OCI-LY3 (cell line): ENCODE data around the gene FNBP1.

Experiments used
- H2AFZ ChIP-seq: fragments of 200-600, 300-600 bp; shearing (Covaris generic); 2 replicates; pipeline ENCODE4 v1.6.0; 2014; ENCODE audit warnings: antibody characterized with exemption, low read depth, low read length
- H3K27ac ChIP-seq: fragments of 200-600, 300-600 bp; sonication (generic); 2 replicates; pipeline ENCODE4 v1.5.1; 2014; ENCODE audit warnings: mild to moderate bottlenecking, low read length, moderate library complexity, mixed read lengths
- H3K27me3 ChIP-seq: fragments of 200-600, 300-600 bp; sonication (generic); 2 replicates; pipeline ENCODE4 v1.6.1; 2014; ENCODE audit warnings: low read depth, low read length, mixed read lengths
- H3K36me3 ChIP-seq: fragments of 200-600, 300-600 bp; sonication (generic); replicated peaks from 2 replicates; pipeline ENCODE3; 2014; ENCODE audit warnings: low read depth, low read length, mixed read lengths
- H3K4me1 ChIP-seq: fragments of 300-600, 200-600 bp; sonication (generic); 2 replicates; pipeline ENCODE4 v1.6.1; 2014; ENCODE audit warnings: low read length, mixed read lengths
- H3K4me2 ChIP-seq: fragments of 200-600, 300-600 bp; sonication (generic); 2 replicates; pipeline ENCODE4 v1.6.1; 2014; ENCODE audit warnings: low read length, mixed read lengths
- H3K4me3 ChIP-seq: fragments of 300-600, 200-600 bp; sonication (generic); 2 replicates; pipeline ENCODE4 v1.5.1; 2014; ENCODE audit warnings: antibody characterized with exemption, mild to moderate bottlenecking, low read length, moderate library complexity
- H3K79me2 ChIP-seq: fragments of 300-600, 200-600 bp; shearing (Covaris generic); 2 replicates; pipeline ENCODE4 v1.6.1; 2014; ENCODE audit warnings: mild to moderate bottlenecking, low read length, mixed read lengths
- H3K9ac ChIP-seq: fragments of 300-600, 200-600 bp; shearing (Covaris generic); 2 replicates; pipeline ENCODE4 v1.6.0; 2014; ENCODE audit warnings: mild to moderate bottlenecking, low read length, moderate library complexity
- H3K9me3 ChIP-seq: fragments of 200-600, 300-600 bp; shearing (Covaris generic); 2 replicates; pipeline ENCODE4 v1.6.1; 2014; ENCODE audit warnings: low read length, mixed read lengths; ENCODE audit not compliant: insufficient read depth
- H4K20me1 ChIP-seq: fragments of 200-600, 300-600 bp; sonication (generic); 2 replicates; pipeline ENCODE4 v1.6.1; 2016; ENCODE audit warnings: low read length, mixed read lengths; ENCODE audit not compliant: insufficient read depth
- EZH2phosphoT487 ChIP-seq: fragments of 200-600 bp; shearing (Covaris generic); IDR thresholded peaks from 2 replicates; pipeline ENCODE4 v1.6.1; 2018; ENCODE audit warnings: antibody characterized with exemption, mixed run types, low read depth
- TF ChIP-seq, protein P1 (sequence below): fragments of 200-600, 300-600 bp; sonication (generic); IDR thresholded peaks from 2 replicates; pipeline ENCODE4 v1.5.1; 2014; ENCODE audit warnings: antibody characterized with exemption, low read length, low read depth

The FNBP1 gene

DNA sequence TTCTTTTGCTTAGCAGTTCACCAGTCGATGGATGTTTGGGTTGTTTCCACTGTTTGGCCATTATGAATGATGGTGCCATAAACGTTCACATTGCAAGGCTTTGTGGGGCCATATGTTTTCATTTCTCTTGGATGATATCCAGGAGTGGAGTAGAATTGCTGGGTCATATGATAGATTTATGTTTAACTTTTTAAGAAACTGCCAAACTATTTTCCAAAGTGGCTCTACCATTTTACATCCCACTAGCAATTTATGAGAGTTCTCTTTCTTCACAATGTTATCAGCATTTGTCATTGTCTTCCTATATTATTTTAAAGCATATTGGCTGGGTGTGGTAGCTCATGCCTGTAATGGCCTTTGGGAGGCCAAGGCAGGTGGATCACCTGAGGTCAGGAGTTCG is 15.9 kb upstream of the FNBP1 start:
- peaks cover 78% of the 10 kb centered on the region for H3K79me2 ChIP-seq
- TF ChIP-seq EZH2phosphoT487 = no peak
- TF ChIP-seq, protein P1, sequence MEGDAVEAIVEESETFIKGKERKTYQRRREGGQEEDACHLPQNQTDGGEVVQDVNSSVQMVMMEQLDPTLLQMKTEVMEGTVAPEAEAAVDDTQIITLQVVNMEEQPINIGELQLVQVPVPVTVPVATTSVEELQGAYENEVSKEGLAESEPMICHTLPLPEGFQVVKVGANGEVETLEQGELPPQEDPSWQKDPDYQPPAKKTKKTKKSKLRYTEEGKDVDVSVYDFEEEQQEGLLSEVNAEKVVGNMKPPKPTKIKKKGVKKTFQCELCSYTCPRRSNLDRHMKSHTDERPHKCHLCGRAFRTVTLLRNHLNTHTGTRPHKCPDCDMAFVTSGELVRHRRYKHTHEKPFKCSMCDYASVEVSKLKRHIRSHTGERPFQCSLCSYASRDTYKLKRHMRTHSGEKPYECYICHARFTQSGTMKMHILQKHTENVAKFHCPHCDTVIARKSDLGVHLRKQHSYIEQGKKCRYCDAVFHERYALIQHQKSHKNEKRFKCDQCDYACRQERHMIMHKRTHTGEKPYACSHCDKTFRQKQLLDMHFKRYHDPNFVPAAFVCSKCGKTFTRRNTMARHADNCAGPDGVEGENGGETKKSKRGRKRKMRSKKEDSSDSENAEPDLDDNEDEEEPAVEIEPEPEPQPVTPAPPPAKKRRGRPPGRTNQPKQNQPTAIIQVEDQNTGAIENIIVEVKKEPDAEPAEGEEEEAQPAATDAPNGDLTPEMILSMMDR = no peak
- no peak overlapping the region for H3K4me2 ChIP-seq
- no peak overlapping the region for H3K27ac ChIP-seq
- peaks cover 17% of the 10 kb centered on the region for H3K4me1 ChIP-seq
- H4K20me1 ChIP-seq = peaks cover 8% of the 10 kb centered on the region
- H3K27me3 ChIP-seq = no peaks in the 10 kb centered on the region
- H3K36me3 ChIP-seq = no peaks in the 10 kb centered on the region
- H3K9ac ChIP-seq = no peak overlapping the region
- no peak overlapping the region for H2AFZ ChIP-seq
- H3K9me3 ChIP-seq = no peaks in the 10 kb centered on the region
- no peak overlapping the region for H3K4me3 ChIP-seq

DNA sequence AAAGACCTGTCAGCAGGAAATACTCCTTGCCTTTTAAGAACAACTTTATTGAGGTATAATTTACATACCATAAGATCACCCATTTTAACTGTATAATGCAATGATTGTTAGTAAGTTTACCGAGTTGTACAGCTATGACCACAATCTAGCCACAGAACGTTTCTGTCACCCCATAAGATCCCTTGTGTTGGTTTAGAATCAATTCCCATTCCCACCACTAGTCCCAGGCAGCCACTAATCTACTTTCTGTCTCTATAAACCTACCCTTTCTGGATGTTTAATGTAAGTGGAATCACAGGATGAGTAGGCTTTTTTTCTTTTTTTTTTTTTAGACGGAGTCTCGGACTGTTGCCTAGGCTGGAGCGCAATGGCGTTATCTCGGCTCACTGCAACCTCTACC is 15.2 kb upstream of the FNBP1 start:
- no peaks in the 10 kb centered on the region for H3K9me3 ChIP-seq
- TF ChIP-seq, protein P1 = no peak
- TF ChIP-seq EZH2phosphoT487 = no peak
- no peak overlapping the region for H3K27ac ChIP-seq
- H4K20me1 ChIP-seq = peaks cover 8% of the 10 kb centered on the region
- no peak overlapping the region for H2AFZ ChIP-seq
- peaks cover 80% of the 10 kb centered on the region for H3K79me2 ChIP-seq
- no peaks in the 10 kb centered on the region for H3K36me3 ChIP-seq
- no peaks in the 10 kb centered on the region for H3K27me3 ChIP-seq
- H3K9ac ChIP-seq = no peak overlapping the region
- no peak overlapping the region for H3K4me2 ChIP-seq
- H3K4me1 ChIP-seq = peaks cover 17% of the 10 kb centered on the region
- no peak overlapping the region for H3K4me3 ChIP-seq

DNA sequence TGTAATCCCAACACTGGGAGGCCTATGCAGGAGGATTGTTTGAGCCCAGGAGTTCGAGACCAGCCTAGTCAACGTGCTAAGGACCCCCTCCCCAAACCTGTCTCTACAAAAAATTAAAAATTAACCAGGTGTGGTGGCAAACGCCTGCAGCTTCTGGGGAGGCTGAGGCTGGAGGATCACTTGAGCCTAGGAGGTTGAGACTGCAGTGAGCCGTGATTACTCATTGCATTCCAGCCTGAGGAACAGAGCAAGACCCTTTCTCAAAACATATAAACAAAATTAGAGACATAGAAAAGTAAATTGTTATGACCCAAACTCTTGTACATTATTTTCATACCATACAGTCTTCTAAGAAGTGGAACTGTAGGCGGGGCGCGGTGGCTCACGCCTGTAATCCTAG is 11.8 kb upstream of the FNBP1 start:
- Histone ChIP-seq H4K20me1 (0 out of 2 replicates have a peak, but pooled peaks cover 3% of the 10 kb centered on the region), H3K9ac (peak overlapping the region; percentile 79), H3K27me3 (no peaks in the 10 kb centered on the region), H3K27ac (peak overlapping the region; percentile 41; the same call in 1 of the 2 replicates), H3K4me1 (peaks cover 19% of the 10 kb centered on the region), H3K4me2 (peak overlapping the region; percentile 99), H3K4me3 (peak overlapping the region; percentile 95), H3K36me3 (no peaks in the 10 kb centered on the region), H3K9me3 (no peaks in the 10 kb centered on the region), H3K79me2 (peaks cover 70% of the 10 kb centered on the region), H2AFZ (no peak overlapping the region)
- TF ChIP-seq, protein P1 = no peak
- TF ChIP-seq EZH2phosphoT487 = no peak

- peak overlapping the region; percentile 95 for H3K4me3 ChIP-seq
- TF ChIP-seq EZH2phosphoT487 = no peak
- TF ChIP-seq, protein P1 = no peak
- peak overlapping the region; percentile 79 for H3K9ac ChIP-seq
- H2AFZ ChIP-seq = peak overlapping the region; percentile 89
- H3K4me1 ChIP-seq = peaks cover 19% of the 10 kb centered on the region
- no peaks in the 10 kb centered on the region for H3K36me3 ChIP-seq
- peaks cover 65% of the 10 kb centered on the region for H3K79me2 ChIP-seq
- no peaks in the 10 kb centered on the region for H3K9me3 ChIP-seq
- 0 out of 2 replicates have a peak, but pooled peaks cover 3% of the 10 kb centered on the region for H4K20me1 ChIP-seq
- no peaks in the 10 kb centered on the region for H3K27me3 ChIP-seq
- peak overlapping the region; percentile 41 for H3K27ac ChIP-seq
- H3K4me2 ChIP-seq = peak overlapping the region; percentile 99
Measured at GRCh38 chr9:130054325-130054786, 11.4 kb upstream of the FNBP1 start.
